ENCODE measurements around the gene INPP5D.

DNA sequence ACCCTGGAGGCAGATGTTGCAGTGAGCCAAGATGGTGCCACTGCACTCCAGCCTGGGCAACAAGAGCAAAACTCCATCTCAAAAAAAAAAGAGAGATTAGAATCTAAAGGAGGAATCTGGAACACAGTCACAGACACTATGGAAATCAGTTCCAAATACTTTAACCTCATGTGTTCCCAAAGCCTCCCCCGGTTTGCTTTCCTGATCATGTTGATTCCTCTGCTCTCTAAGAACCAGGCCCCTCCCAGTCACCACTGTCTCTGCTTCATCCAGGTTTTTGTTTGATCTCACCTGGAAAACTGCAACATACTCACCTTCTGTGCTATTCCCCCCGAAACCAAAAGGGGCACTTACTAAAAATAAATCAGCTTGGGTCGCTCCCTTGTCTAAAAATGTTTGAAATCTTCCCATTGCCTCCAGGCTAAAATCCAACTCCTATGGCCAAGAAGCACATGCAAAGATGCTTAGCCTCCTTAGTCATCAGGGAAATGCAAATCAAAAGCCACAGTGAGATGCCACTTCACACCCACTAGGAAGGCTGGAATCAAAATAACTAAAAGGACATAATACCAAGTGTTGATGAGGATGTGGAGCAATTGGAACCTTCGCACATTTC is 33.8 kb upstream of the INPP5D start:
- TF ChIP-seq POLR2A (IDR thresholded peaks at IDR 0.05) (no peak), EP300 (IDR thresholded peaks at IDR 0.05) (no peak)
- TF ChIP-seq, protein P1, sequence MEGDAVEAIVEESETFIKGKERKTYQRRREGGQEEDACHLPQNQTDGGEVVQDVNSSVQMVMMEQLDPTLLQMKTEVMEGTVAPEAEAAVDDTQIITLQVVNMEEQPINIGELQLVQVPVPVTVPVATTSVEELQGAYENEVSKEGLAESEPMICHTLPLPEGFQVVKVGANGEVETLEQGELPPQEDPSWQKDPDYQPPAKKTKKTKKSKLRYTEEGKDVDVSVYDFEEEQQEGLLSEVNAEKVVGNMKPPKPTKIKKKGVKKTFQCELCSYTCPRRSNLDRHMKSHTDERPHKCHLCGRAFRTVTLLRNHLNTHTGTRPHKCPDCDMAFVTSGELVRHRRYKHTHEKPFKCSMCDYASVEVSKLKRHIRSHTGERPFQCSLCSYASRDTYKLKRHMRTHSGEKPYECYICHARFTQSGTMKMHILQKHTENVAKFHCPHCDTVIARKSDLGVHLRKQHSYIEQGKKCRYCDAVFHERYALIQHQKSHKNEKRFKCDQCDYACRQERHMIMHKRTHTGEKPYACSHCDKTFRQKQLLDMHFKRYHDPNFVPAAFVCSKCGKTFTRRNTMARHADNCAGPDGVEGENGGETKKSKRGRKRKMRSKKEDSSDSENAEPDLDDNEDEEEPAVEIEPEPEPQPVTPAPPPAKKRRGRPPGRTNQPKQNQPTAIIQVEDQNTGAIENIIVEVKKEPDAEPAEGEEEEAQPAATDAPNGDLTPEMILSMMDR (IDR thresholded peaks at IDR 0.05), result no peak
